Uterus (tissue), 4 donors: ENCODE results near the gene MS4A6A. TPM values are rescaled to one million over a fixed set of nuclear protein-coding genes. Genes with fewer than 3 reads are reported as not detected.
"Not testable (repeated sequence)": the region's sequence is repeated elsewhere in the genome, so short reads cannot be mapped to it uniquely, and the experiment has no call there.

ENCODE experiments used
- DNase-seq, 2 donors: peaks; one replicate each; pipeline ENCODE4 v3.0.0-alpha.2; 2019 to 2020
- H3K27ac ChIP-seq, 2 donors: fragments of 200-600 bp; sonication (generic); 1 replicate in 1 of 2; 2 replicates in 1 of 2; pipeline ENCODE4 v1.5.1; 2016 to 2018
- H3K27me3 ChIP-seq, 2 donors: fragments of 200-600 bp; sonication (generic); one replicate each; pipeline ENCODE4 v1.5.1; 2018 to 2019; ENCODE audit warnings: control low read depth in 1 of 2
- H3K36me3 ChIP-seq, 2 donors: fragments of 200-600 bp; sonication (generic); one replicate each; pipeline ENCODE4 v1.5.1; 2019; ENCODE audit warnings: control low read depth in 1 of 2
- H3K4me1 ChIP-seq, 2 donors: fragments of 200-600 bp; sonication (generic); one replicate each; pipeline ENCODE4 v1.5.1; 2018 to 2019; ENCODE audit warnings: control low read depth in 1 of 2
- H3K4me3 ChIP-seq, 2 donors: fragments of 200-600 bp; sonication (generic); 1 replicate in 1 of 2; 2 replicates in 1 of 2; pipeline ENCODE4 v1.5.1; 2018 to 2019; ENCODE audit warnings: mild to moderate bottlenecking in 1 of 2
- H3K9me3 ChIP-seq, 2 donors: fragments of 200-600 bp; sonication (generic); one replicate each; pipeline ENCODE4 v1.5.1; 2019; ENCODE audit warnings: control low read depth in 1 of 2
- CTCF ChIP-seq, 4 experiments: fragments of 200-600 bp in 2 of 4; fragments of 450-650 bp in 2 of 4; sonication (generic) in 2 of 4; IDR thresholded peaks; one replicate each; pipeline ENCODE4 v1.5.1; 2016 to 2019; ENCODE audit warnings: antibody characterized with exemption in 4 of 4, mild to moderate bottlenecking in 2 of 4, moderate library complexity in 1 of 4
- POLR2A ChIP-seq, 2 donors: fragments of 450-650 bp; IDR thresholded peaks; one replicate each; pipeline ENCODE4 v1.6.1; 2016; ENCODE audit warnings: antibody characterized with exemption in 2 of 2, mild to moderate bottlenecking in 1 of 2, moderate library complexity in 1 of 2
- intact Hi-C: fragments of 100-400 bp; cut with DNase I; formaldehyde crosslinking; loops from one replicate; pipeline ENCODE4 v1.15.1; 2023; ENCODE audit warnings: low total_unique reads
- total RNA-seq, 4 donors: library from RNA; depleted of rRNA in 3 of 4; stranded (reverse); fragments of >200 nt in 3 of 4; gene quantifications; one replicate each; pipeline versions ENCODE4 v1.1.0 to v1.2.4, GENCODE V29; 2014 to 2023
- donor health status: DM: yes; HTN: yes; CAD: no.

Gene MS4A6A
- total RNA-seq, 4 donors from 2014 or later, result 35.2 to 51.7 (median 40.3) TPM

GRCh38 chr11:60159868-60160267, 23.0 kb downstream of the MS4A6A start:
- Histone ChIP-seq H3K27me3 (no peaks in the 10 kb centered on the region), H3K9me3 (no peaks in the 10 kb centered on the region), H3K27ac (no peak overlapping the region), H3K36me3 (no peaks in the 10 kb centered on the region), H3K4me1 (no peaks in the 10 kb centered on the region), H3K4me3 (no peak overlapping the region)
- TF ChIP-seq CTCF (IDR thresholded peaks at IDR 0.05) (no peak), POLR2A (IDR thresholded peaks at IDR 0.05) (no peak)
- intact Hi-C loops, result no loop called here
- DNase-seq, result no peak

- intact Hi-C loops, result no loop called here
- no peak for TF ChIP-seq POLR2A (IDR thresholded peaks at IDR 0.05)
- TF ChIP-seq CTCF (IDR thresholded peaks at IDR 0.05), result no peak
- H3K4me3 ChIP-seq, result no peak overlapping the region
- no peaks in the 10 kb centered on the region for H3K27me3 ChIP-seq
- no peak for DNase-seq
- no peaks in the 10 kb centered on the region for H3K9me3 ChIP-seq
- H3K36me3 ChIP-seq, result no peaks in the 10 kb centered on the region
- no peak overlapping the region for H3K27ac ChIP-seq
- H3K4me1 ChIP-seq, result no peaks in the 10 kb centered on the region
Observed at GRCh38 chr11:60159284-60159683, 23.6 kb downstream of the MS4A6A start.

GRCh38 chr11:60158636-60159035, 24.2 kb downstream of the MS4A6A start:
- Histone ChIP-seq H3K4me1 (no peaks in the 10 kb centered on the region), H3K36me3 (no peaks in the 10 kb centered on the region), H3K27ac (no peak overlapping the region), H3K27me3 (no peaks in the 10 kb centered on the region), H3K9me3 (no peaks in the 10 kb centered on the region), H3K4me3 (no peak overlapping the region)
- intact Hi-C loops, result no loop called here
- no peak for TF ChIP-seq POLR2A (IDR thresholded peaks at IDR 0.05)
- TF ChIP-seq CTCF (IDR thresholded peaks at IDR 0.05), result no peak
- no peak for DNase-seq

- Histone ChIP-seq H3K4me1 (no peaks in the 10 kb centered on the region), H3K27me3 (no peaks in the 10 kb centered on the region), H3K9me3 (no peaks in the 10 kb centered on the region), H3K27ac (no peak overlapping the region), H3K36me3 (no peaks in the 10 kb centered on the region), H3K4me3 (no peak overlapping the region)
- DNase-seq, result no peak
- TF ChIP-seq POLR2A (IDR thresholded peaks at IDR 0.05), result no peak
- no peak for TF ChIP-seq CTCF (IDR thresholded peaks at IDR 0.05)
- intact Hi-C loops, result no loop called here
Observed at GRCh38 chr11:60155931-60156330, 27.0 kb downstream of the MS4A6A start.

GRCh38 chr11:60152727-60153126, 30.2 kb downstream of the MS4A6A start:
- H3K4me1 ChIP-seq, H3K27me3 ChIP-seq, H3K9me3 ChIP-seq, H3K36me3 ChIP-seq, H3K27ac ChIP-seq, DNase-seq, intact Hi-C loops, H3K4me3 ChIP-seq: not testable (repeated sequence)

- intact Hi-C loops, result no loop called here
- Histone ChIP-seq H3K36me3 (no peaks in the 10 kb centered on the region), H3K27me3 (no peaks in the 10 kb centered on the region), H3K27ac (no peak overlapping the region), H3K9me3 (no peaks in the 10 kb centered on the region), H3K4me3 (no peak overlapping the region), H3K4me1 (no peaks in the 10 kb centered on the region)
- DNase-seq, result no peak
- no peak for TF ChIP-seq CTCF (IDR thresholded peaks at IDR 0.05)
- no peak for TF ChIP-seq POLR2A (IDR thresholded peaks at IDR 0.05)
Observed at GRCh38 chr11:60150279-60150678, 32.6 kb downstream of the MS4A6A start.
